Right lobe of liver (tissue), 4 donors: ENCODE measurements around the gene KCNMA1.

Experiments
- POLR2A ChIP-seq: fragments of 450-650 bp; IDR thresholded peaks from one replicate; pipeline ENCODE4 v1.6.1; 2017; ENCODE audit warnings: antibody characterized with exemption, mild to moderate bottlenecking
- TF ChIP-seq, protein P1 (sequence below), 4 donors: fragments of 200-600 bp in 3 of 4; fragments of 450-650 bp in 1 of 4; IDR thresholded peaks; one replicate each; pipeline versions ENCODE4 v1.5.1 to v1.8.0; 2016 to 2022; ENCODE audit warnings: antibody characterized with exemption in 4 of 4, mild to moderate bottlenecking in 2 of 4
- donor health status: DM: no; HTN: no; CAD: no.
- donor health status: DM: no; HTN: no; CAD: no.
- donor health status: DM: no; HTN: yes; CAD: no.

DNA sequence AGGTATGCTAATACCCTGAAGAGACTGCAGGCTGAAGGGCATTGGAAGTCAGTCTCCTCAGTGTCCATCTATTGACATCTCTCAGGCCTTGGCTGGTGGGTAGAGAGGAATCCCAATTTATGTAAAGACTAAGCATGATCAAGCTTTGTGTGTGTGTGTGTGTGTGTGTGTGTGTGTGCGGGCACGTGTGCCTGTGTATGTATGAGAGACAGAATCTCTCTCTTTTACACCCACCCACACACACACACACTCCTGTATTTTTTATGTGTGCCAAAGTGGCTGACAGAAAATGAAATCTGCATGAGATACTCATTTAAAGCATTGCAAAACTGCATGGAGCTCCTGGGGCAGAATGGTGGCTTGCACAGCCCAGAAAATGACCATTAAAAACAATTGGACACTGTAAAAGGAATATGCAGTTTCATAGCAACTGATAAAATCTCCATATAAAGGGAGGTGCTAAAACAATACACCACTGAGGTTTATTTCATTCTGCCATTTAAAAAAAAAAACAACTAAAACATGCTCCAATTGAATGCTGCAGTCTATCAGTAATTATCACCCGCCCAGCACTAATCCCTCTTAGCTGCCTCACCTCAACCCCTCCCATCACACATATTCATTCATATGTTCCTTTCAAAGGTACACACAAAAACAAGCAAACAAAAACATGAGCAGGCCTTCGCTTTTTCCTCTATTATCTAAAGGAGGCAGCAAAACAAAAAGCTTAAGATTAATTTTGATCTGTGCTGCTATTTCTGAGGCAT is 385.0 kb downstream of the KCNMA1 start:
- TF ChIP-seq, protein P1, sequence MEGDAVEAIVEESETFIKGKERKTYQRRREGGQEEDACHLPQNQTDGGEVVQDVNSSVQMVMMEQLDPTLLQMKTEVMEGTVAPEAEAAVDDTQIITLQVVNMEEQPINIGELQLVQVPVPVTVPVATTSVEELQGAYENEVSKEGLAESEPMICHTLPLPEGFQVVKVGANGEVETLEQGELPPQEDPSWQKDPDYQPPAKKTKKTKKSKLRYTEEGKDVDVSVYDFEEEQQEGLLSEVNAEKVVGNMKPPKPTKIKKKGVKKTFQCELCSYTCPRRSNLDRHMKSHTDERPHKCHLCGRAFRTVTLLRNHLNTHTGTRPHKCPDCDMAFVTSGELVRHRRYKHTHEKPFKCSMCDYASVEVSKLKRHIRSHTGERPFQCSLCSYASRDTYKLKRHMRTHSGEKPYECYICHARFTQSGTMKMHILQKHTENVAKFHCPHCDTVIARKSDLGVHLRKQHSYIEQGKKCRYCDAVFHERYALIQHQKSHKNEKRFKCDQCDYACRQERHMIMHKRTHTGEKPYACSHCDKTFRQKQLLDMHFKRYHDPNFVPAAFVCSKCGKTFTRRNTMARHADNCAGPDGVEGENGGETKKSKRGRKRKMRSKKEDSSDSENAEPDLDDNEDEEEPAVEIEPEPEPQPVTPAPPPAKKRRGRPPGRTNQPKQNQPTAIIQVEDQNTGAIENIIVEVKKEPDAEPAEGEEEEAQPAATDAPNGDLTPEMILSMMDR (IDR thresholded peaks at IDR 0.05): no peak
- no peak for TF ChIP-seq POLR2A
